GM19238 (cell line): Measurements from ENCODE around the gene PNMA6E.
"Not testable (repeated sequence)": the region's sequence is repeated elsewhere in the genome, so short reads cannot be mapped to it uniquely, and the experiment has no call there.

Experiments used
- DNase-seq: peaks from one replicate; pipeline ENCODE4 v3.0.0; 2011; ENCODE audit warnings: low spot score; ENCODE audit not compliant: insufficient read length

Gene PNMA6E

GRCh38 chrX:153408871-153409351, 7.8 kb upstream of the PNMA6E start:
- DNase-seq, result no peak

- no peak for DNase-seq
Observed at GRCh38 chrX:153408221-153408721, 7.1 kb upstream of the PNMA6E start.

GRCh38 chrX:153407736-153408135, 6.6 kb upstream of the PNMA6E start:
- no peak for DNase-seq

GRCh38 chrX:153406903-153407302, 5.8 kb upstream of the PNMA6E start:
- DNase-seq, result no peak

- DNase-seq, result no peak
Observed at GRCh38 chrX:153406011-153406410, 4.9 kb upstream of the PNMA6E start.

- DNase-seq, result no peak
Observed at GRCh38 chrX:153405426-153405825, 4.3 kb upstream of the PNMA6E start.

- not testable (repeated sequence) for DNase-seq
Observed at GRCh38 chrX:153404333-153404732, 3.2 kb upstream of the PNMA6E start.

- peak; percentile 46 for DNase-seq
Observed at GRCh38 chrX:153400146-153401132, 711 bp downstream of the PNMA6E start.

- no peak for DNase-seq
Observed at GRCh38 chrX:153398275-153398960, 2.7 kb downstream of the PNMA6E start.

GRCh38 chrX:153397256-153397960, 3.7 kb downstream of the PNMA6E start:
- no peak for DNase-seq

GRCh38 chrX:153396320-153397195, 4.6 kb downstream of the PNMA6E start:
- no peak for DNase-seq

- DNase-seq, result no peak
Observed at GRCh38 chrX:153395613-153396319, 5.4 kb downstream of the PNMA6E start.

- no peak for DNase-seq
Observed at GRCh38 chrX:153394612-153395011, 6.5 kb downstream of the PNMA6E start.

GRCh38 chrX:153392642-153393321, 8.4 kb downstream of the PNMA6E start:
- DNase-seq, result no peak

- not testable (repeated sequence) for DNase-seq
Observed at GRCh38 chrX:153389460-153389768, 11.7 kb downstream of the PNMA6E start.

GRCh38 chrX:153388722-153389459, 12.3 kb downstream of the PNMA6E start:
- DNase-seq, result no peak

- DNase-seq, result no peak
Observed at GRCh38 chrX:153387987-153388721, 13.0 kb downstream of the PNMA6E start.

GRCh38 chrX:153387345-153387744, 13.8 kb downstream of the PNMA6E start:
- DNase-seq, result no peak
